Measurements from ENCODE around the gene MGAT4B. TPM values are rescaled to one million over a fixed set of nuclear protein-coding genes. Genes with fewer than 3 reads are reported as not detected.

MGAT4B gene
- total RNA-seq, 2 donors from 2014 or later: 165 to 177 TPM

GRCh38 chr5:179834120-179834519 lies 27.5 kb upstream of the MGAT4B start:
- Mint-ChIP-seq H3K27me3 (ENCODE audit: insufficient read depth) (no peaks in the 10 kb centered on the region), H3K9me3 (peaks cover 13% of the 10 kb centered on the region), H3K27ac (no peak overlapping the region), H3K4me1 (peaks cover 5% of the 10 kb centered on the region), H3K36me3 (ENCODE audit: low read depth) (peaks cover 86% of the 10 kb centered on the region), H3K4me3 (no peak overlapping the region)
- Histone ChIP-seq H3K4me3 (ENCODE audit: low read length) (no peak overlapping the region), H3K9me3 (ENCODE audit: control insufficient read depth, low read length) (no peaks in the 10 kb centered on the region), H3K4me1 (ENCODE audit: control insufficient read depth, insufficient read depth, low read length) (peaks cover under 1% of the 10 kb centered on the region), H3K27ac (ENCODE audit: low read depth, low read length) (no peak overlapping the region), H3K27me3 (ENCODE audit: control insufficient read depth, insufficient read depth, low read length, poor library complexity, severe bottlenecking) (no peaks in the 10 kb centered on the region), H3K36me3 (ENCODE audit: control insufficient read depth, insufficient read depth, low read length) (peaks cover 69% of the 10 kb centered on the region), H3K9ac (ENCODE audit: extremely low read depth, low read length, poor library complexity, severe bottlenecking) (no peak overlapping the region)
- 90 to 100% methylated on average over 2 to 7 of the region's 8 CpGs for WGBS, 2 experiments (ENCODE audit: insufficient coverage in 1 of 2, insufficient read length in 1 of 2)
- DNase-seq: no peak
- TF ChIP-seq CTCF (conservative IDR thresholded peaks at IDR 0.05): no peak

GRCh38 chr5:179833709-179834070 lies 27.0 kb upstream of the MGAT4B start:
- no peak overlapping the region for H3K9ac ChIP-seq (ENCODE audit: extremely low read depth, low read length, poor library complexity, severe bottlenecking)
- H3K4me3 Mint-ChIP-seq: no peak overlapping the region

GRCh38 chr5:179833056-179833708 lies 26.5 kb upstream of the MGAT4B start:
- no peak for DNase-seq
- TF ChIP-seq CTCF (conservative IDR thresholded peaks at IDR 0.05): no peak
- Mint-ChIP-seq H3K27me3 (ENCODE audit: insufficient read depth) (no peaks in the 10 kb centered on the region), H3K36me3 (ENCODE audit: low read depth) (peaks cover 88% of the 10 kb centered on the region), H3K4me1 (peaks cover 5% of the 10 kb centered on the region), H3K27ac (no peak overlapping the region), H3K4me3 (no peak overlapping the region), H3K9me3 (peaks cover 13% of the 10 kb centered on the region)
- no peak overlapping the region for H3K4me3 ChIP-seq (ENCODE audit: low read length)
- peaks cover 2% of the 10 kb centered on the region for H3K4me1 ChIP-seq (ENCODE audit: control insufficient read depth, insufficient read depth, low read length)
- no peak overlapping the region for H3K9ac ChIP-seq (ENCODE audit: extremely low read depth, low read length, poor library complexity, severe bottlenecking)
- peaks cover 73% of the 10 kb centered on the region for H3K36me3 ChIP-seq (ENCODE audit: control insufficient read depth, insufficient read depth, low read length)
- H3K9me3 ChIP-seq (ENCODE audit: control insufficient read depth, low read length): no peaks in the 10 kb centered on the region
- 90 to 92% methylated on average over 11 to 23 of the region's 23 CpGs for WGBS, 2 experiments (ENCODE audit: insufficient coverage in 1 of 2, insufficient read length in 1 of 2)
- H3K27me3 ChIP-seq (ENCODE audit: control insufficient read depth, insufficient read depth, low read length, poor library complexity, severe bottlenecking): no peaks in the 10 kb centered on the region
- H3K27ac ChIP-seq (ENCODE audit: low read depth, low read length): no peak overlapping the region

More at GRCh38 chr5:179833709-179834070, 27.0 kb upstream of the MGAT4B start:
- Histone ChIP-seq H3K4me1 (ENCODE audit: control insufficient read depth, insufficient read depth, low read length) (peaks cover 2% of the 10 kb centered on the region), H3K9me3 (ENCODE audit: control insufficient read depth, low read length) (no peaks in the 10 kb centered on the region), H3K4me3 (ENCODE audit: low read length) (no peak overlapping the region), H3K27ac (ENCODE audit: low read depth, low read length) (no peak overlapping the region), H3K27me3 (ENCODE audit: control insufficient read depth, insufficient read depth, low read length, poor library complexity, severe bottlenecking) (no peaks in the 10 kb centered on the region), H3K36me3 (ENCODE audit: control insufficient read depth, insufficient read depth, low read length) (peaks cover 73% of the 10 kb centered on the region)
- Mint-ChIP-seq H3K27ac (no peak overlapping the region), H3K27me3 (ENCODE audit: insufficient read depth) (no peaks in the 10 kb centered on the region), H3K4me1 (peaks cover 5% of the 10 kb centered on the region), H3K36me3 (ENCODE audit: low read depth) (peaks cover 88% of the 10 kb centered on the region), H3K9me3 (peaks cover 13% of the 10 kb centered on the region)
- DNase-seq: no peak
- TF ChIP-seq CTCF (conservative IDR thresholded peaks at IDR 0.05): no peak
- 92 to 100% methylated on average over 1 to 3 of the region's 3 CpGs for WGBS, 2 experiments (ENCODE audit: insufficient coverage in 1 of 2, insufficient read length in 1 of 2)
